Measurements from ENCODE around the gene SPTBN1. TPM values are rescaled to one million over a fixed set of nuclear protein-coding genes. Genes with fewer than 3 reads are reported as not detected.

SPTBN1 gene
- total and polyA plus RNA-seq, 2 of the 4 experiments (the other 2 are of a cell fraction): 49.1 to 241 TPM

DNA sequence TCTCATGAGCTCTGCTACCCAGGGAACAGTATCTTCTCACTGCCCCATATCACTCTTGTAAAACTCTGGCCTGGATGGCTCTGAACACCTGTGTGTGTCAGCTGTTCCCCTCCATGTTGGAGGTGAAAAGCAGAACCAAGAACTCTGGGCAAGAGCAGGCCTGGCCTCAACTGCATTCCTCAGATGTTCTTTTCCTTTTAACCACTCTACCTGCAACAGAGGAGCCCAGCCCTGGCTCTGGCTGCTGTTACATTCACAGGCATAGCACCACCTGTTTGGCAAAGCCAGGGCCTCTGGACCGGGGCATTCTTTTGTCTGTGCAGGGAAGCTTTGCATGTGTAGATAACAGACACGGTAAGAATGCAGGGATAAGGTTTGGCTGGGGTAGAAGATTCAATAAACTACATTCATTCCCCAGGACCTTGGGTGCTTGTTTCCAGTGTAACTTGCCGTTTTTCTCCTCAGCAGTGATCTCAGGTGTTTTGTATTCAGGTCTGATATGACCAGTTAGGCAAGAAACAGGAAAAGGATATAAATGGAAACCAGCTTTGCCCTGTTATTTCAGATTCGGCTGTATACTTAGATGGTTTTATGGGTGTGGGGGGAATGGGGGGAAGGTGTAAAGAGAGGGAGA lies 95.1 kb downstream of the SPTBN1 start:
- no peaks in the 10 kb centered on the region for H3K9me3 ChIP-seq (ENCODE audit: control insufficient read depth, insufficient read depth, low read length)
- no peak overlapping the region for H2AFZ ChIP-seq (replicated peaks; ENCODE audit: low read length, poor library complexity)
- POLR2A ChIA-PET (ENCODE audit: unreplicated experiment): no interaction called here
- no peak overlapping the region for H3K23ac ChIP-seq (ENCODE audit: low read depth, low read length)
- no peak overlapping the region for H3K56ac ChIP-seq (ENCODE audit: extremely low read depth, insufficient read depth, low read length)
- H4K8ac ChIP-seq (ENCODE audit: low read depth in 2 of 2, low read length in 2 of 2): no peak overlapping the region
- peaks cover 19 to 76% of the 10 kb centered on the region in 2 experiments for H3K79me1 ChIP-seq (ENCODE audit: low read depth in 1 of 2, low read length in 2 of 2)
- H4K5ac ChIP-seq (ENCODE audit: low read depth, low read length): no peak overlapping the region
- H2AK5ac ChIP-seq (ENCODE audit: low read depth, low read length): no peak overlapping the region
- peaks cover 39% of the 10 kb centered on the region; the same call in 1 of the 2 replicates for H4K20me1 ChIP-seq (ENCODE audit: insufficient read depth, low read length)
- CTCF ChIA-PET: no interaction called here
- H2BK20ac ChIP-seq (ENCODE audit: low read depth, low read length): no peak overlapping the region
- H2AK9ac ChIP-seq (replicated peaks; ENCODE audit: low read depth, low read length, poor library complexity): no peak overlapping the region
- DNase-seq: no peak
- H3K4me1 ChIP-seq (ENCODE audit: control insufficient read depth, insufficient read depth, low read length): no peaks in the 10 kb centered on the region
- no peaks in the 10 kb centered on the region for H3K27me3 ChIP-seq (ENCODE audit: control insufficient read depth, insufficient read depth, low read length)
- H3K36me3 ChIP-seq (ENCODE audit: control insufficient read depth, insufficient read depth, low read length): no peaks in the 10 kb centered on the region
- no peak overlapping the region for H2BK5ac ChIP-seq (ENCODE audit: low read depth, low read length, poor library complexity, severe bottlenecking)
- no peak overlapping the region for H3K27ac ChIP-seq (ENCODE audit: insufficient read depth, low read length)
- no peak overlapping the region for H3K18ac ChIP-seq (ENCODE audit: low read depth, low read length)
- in situ Hi-C loops (cut with MboI; ENCODE audit: low sequenced_read_pairs): no loop called here
- H3K4ac ChIP-seq (ENCODE audit: low read depth, low read length): no peak overlapping the region
- no peak overlapping the region for H3K4me3 ChIP-seq (ENCODE audit: insufficient read depth, low read depth, low read length)
- peaks cover 7% of the 10 kb centered on the region; the same call in 1 of the 2 replicates for H3K9me1 ChIP-seq (ENCODE audit: insufficient read depth, low read length)
- no CpG with 5 or more reads among the region's 4 CpGs for WGBS, 2 experiments (ENCODE audit: extremely low coverage in 2 of 2, insufficient read length in 1 of 2)
- H2BK15ac ChIP-seq (ENCODE audit: low read depth, low read length): no peak overlapping the region
- H2BK120ac ChIP-seq (ENCODE audit: low read depth, low read length): no peak overlapping the region
- no peak overlapping the region for H3K14ac ChIP-seq (replicated peaks; ENCODE audit: low read depth, low read length)
- H3K4me2 ChIP-seq (ENCODE audit: low read depth, low read length): no peak overlapping the region
- no peak overlapping the region for H4K91ac ChIP-seq (ENCODE audit: insufficient read depth, low read depth, low read length)
- intact Hi-C loops (cut with micrococcal nuclease): no loop called here
- BruUV-seq (replicated peaks): no TSS peak
- dilution Hi-C loops (cut with HindIII; ENCODE audit: low sequenced_read_pairs, unreplicated experiment): no loop called here
- H3K9ac ChIP-seq (ENCODE audit: low read depth, low read length): no peak overlapping the region
- no peak for ATAC-seq (ENCODE audit: low read depth)
- TF ChIP-seq SMC3 (IDR thresholded peaks at IDR 0.05; ENCODE audit: low read depth, low read length) (no peak), MAZ (IDR thresholded peaks at IDR 0.05; ENCODE audit: borderline replicate concordance, low read depth, low read length) (no peak), MAFK (IDR thresholded peaks at IDR 0.05; ENCODE audit: low read depth, low read length) (no peak), NFE2L2 (IDR thresholded peaks at IDR 0.05; ENCODE audit: low read depth, low read length) (no peak), BHLHE40 (IDR thresholded peaks at IDR 0.05; ENCODE audit: low read depth, low read length) (no peak), RAD21 (IDR thresholded peaks at IDR 0.05; ENCODE audit: low read length) (no peak), POLR2A (IDR thresholded peaks at IDR 0.05; ENCODE audit: low read depth, low read length) (no peak), ELK1 (IDR thresholded peaks at IDR 0.05; ENCODE audit: borderline replicate concordance, low read depth, low read length) (no peak), CEBPB (IDR thresholded peaks at IDR 0.05; ENCODE audit: low read depth, low read length) (no peak), MXI1 (IDR thresholded peaks at IDR 0.05; ENCODE audit: borderline replicate concordance, low read depth, low read length) (no peak), FOS (IDR thresholded peaks at IDR 0.05; ENCODE audit: low read depth, low read length) (no peak), RCOR1 (IDR thresholded peaks at IDR 0.05; ENCODE audit: insufficient replicate concordance, low read length) (no peak), CHD1 (IDR thresholded peaks at IDR 0.05; ENCODE audit: low read depth, low read length) (no peak), CTCF (conservative IDR thresholded peaks at IDR 0.05; ENCODE audit: low read depth, low read length) (no peak), RFX5 (IDR thresholded peaks at IDR 0.05; ENCODE audit: low read depth, low read length) (no peak)
- TF ChIP-seq, protein P1, sequence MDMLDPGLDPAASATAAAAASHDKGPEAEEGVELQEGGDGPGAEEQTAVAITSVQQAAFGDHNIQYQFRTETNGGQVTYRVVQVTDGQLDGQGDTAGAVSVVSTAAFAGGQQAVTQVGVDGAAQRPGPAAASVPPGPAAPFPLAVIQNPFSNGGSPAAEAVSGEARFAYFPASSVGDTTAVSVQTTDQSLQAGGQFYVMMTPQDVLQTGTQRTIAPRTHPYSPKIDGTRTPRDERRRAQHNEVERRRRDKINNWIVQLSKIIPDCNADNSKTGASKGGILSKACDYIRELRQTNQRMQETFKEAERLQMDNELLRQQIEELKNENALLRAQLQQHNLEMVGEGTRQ (IDR thresholded peaks at IDR 0.05; ENCODE audit: low read depth, low read length): no peak

Measured in IMR-90 (cell line).